Thyroid gland (tissue), 4 donors: ENCODE measurements around the gene LETM1. TPM values are rescaled to one million over a fixed set of nuclear protein-coding genes. Genes with fewer than 3 reads are reported as not detected.

Source experiments
- DNase-seq, 2 donors: peaks; one replicate each; pipeline ENCODE4 v3.0.0-alpha.2; 2019
- H3K27ac ChIP-seq, 3 donors: fragments of 200-600 bp; sonication (generic); 1 replicate in 2 of 3; 2 replicates in 1 of 3; pipeline ENCODE4 v1.5.1; 2016 to 2019; ENCODE audit warnings: mild to moderate bottlenecking in 1 of 3, moderate library complexity in 1 of 3
- H3K27me3 ChIP-seq: fragments of 200-600 bp; sonication (generic); one replicate; pipeline ENCODE4 v1.5.1; 2019
- H3K36me3 ChIP-seq, 2 donors: fragments of 200-600 bp; sonication (generic); one replicate each; pipeline ENCODE4 v1.5.1; 2016 to 2019
- H3K4me1 ChIP-seq, 2 donors: fragments of 200-600 bp; sonication (generic); one replicate each; pipeline ENCODE4 v1.5.1; 2017 to 2019
- H3K4me3 ChIP-seq, 3 donors: fragments of 200-600 bp; sonication (generic); replicated peaks in 1 of 3; 1 replicate in 2 of 3; 2 replicates in 1 of 3; pipeline ENCODE4 v1.5.1; 2016; ENCODE audit warnings: mild to moderate bottlenecking in 1 of 3
- H3K9me3 ChIP-seq: fragments of 200-600 bp; sonication (generic); one replicate; pipeline ENCODE4 v1.5.1; 2017
- POLR2A ChIP-seq, 2 donors: fragments of 450-650 bp; IDR thresholded peaks; one replicate each; pipeline ENCODE4 v1.6.1; 2017; ENCODE audit warnings: antibody characterized with exemption in 2 of 2, mild to moderate bottlenecking in 2 of 2, moderate library complexity in 1 of 2
- WGBS, 2 donors: methylation state at CpG; one replicate each; pipeline ENCODE4 v1.1.5; 2017; 5-methylcytosine and 5-hydroxymethylcytosine counted together
- intact Hi-C: fragments of 100-400 bp; cut with DNase I; formaldehyde crosslinking; loops from one replicate; pipeline ENCODE4 v1.15.1; 2023
- total RNA-seq, 4 donors: library from RNA; depleted of rRNA; stranded (reverse); fragments of >200 nt; gene quantifications; one replicate each; pipeline ENCODE4 v1.2.3, GENCODE V29; 2016
- TF ChIP-seq, protein P1 (sequence below), 6 experiments: fragments of 200-600 bp in 3 of 6; fragments of 450-650 bp in 3 of 6; sonication (generic) in 3 of 6; IDR thresholded peaks; one replicate each; pipeline ENCODE4 v1.5.1; 2016 to 2019; ENCODE audit warnings: antibody characterized with exemption in 6 of 6, mild to moderate bottlenecking in 2 of 6, inconsistent platforms in 1 of 6, moderate library complexity in 1 of 6

LETM1 gene
- total RNA-seq, 4 donors from 2014 or later, result 30.1 to 58.4 (median 49.0) TPM

DNA sequence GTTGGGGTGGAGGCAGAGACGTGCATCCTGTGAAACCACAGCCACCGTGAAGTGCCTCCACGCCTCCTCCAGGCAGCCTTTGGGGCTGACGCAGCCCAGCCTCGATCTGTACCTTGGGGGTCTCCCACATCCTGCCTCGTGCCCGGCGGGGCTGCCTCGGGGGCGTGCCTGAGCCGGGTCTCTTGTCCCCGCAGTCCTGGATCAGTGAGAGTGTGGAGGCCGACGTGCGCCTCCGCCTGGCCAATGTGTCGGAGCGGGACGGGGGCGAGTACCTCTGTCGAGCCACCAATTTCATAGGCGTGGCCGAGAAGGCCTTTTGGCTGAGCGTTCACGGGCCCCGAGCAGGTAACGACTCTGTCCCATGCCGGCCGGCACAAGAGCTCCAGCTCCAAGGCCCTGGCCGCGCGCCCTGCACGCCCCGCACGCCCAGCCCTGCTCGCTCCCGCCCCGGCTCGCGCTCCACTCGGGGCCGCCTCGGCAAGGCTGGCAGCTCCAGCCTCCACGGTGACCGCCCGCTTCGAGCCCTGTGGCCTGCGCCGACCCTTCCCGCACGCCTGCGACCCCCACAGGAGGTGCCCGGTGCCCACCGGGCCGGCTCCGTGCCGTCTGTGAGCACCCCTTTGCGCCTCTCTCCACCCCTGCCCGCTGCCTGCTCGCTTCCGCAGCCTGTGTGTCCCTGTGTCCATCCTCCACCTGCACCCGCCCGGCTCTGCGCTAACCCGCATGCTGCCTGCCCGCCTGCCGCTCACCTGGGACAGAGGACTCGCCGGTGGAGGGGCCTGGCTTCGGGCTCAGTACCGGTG lies 53.0 kb downstream of the LETM1 start:
- WGBS, 2 donors, result 92 to 93% methylated on average over 64 of the region's 71 CpGs
- intact Hi-C loops, result no loop called here
- Histone ChIP-seq H3K4me1 (no peaks in the 10 kb centered on the region), H3K4me3 (no peak overlapping the region), H3K27me3 (no peaks in the 10 kb centered on the region), H3K9me3 (no peaks in the 10 kb centered on the region), H3K36me3 (no peaks in the 10 kb centered on the region), H3K27ac (no peak overlapping the region)
- TF ChIP-seq, protein P1, sequence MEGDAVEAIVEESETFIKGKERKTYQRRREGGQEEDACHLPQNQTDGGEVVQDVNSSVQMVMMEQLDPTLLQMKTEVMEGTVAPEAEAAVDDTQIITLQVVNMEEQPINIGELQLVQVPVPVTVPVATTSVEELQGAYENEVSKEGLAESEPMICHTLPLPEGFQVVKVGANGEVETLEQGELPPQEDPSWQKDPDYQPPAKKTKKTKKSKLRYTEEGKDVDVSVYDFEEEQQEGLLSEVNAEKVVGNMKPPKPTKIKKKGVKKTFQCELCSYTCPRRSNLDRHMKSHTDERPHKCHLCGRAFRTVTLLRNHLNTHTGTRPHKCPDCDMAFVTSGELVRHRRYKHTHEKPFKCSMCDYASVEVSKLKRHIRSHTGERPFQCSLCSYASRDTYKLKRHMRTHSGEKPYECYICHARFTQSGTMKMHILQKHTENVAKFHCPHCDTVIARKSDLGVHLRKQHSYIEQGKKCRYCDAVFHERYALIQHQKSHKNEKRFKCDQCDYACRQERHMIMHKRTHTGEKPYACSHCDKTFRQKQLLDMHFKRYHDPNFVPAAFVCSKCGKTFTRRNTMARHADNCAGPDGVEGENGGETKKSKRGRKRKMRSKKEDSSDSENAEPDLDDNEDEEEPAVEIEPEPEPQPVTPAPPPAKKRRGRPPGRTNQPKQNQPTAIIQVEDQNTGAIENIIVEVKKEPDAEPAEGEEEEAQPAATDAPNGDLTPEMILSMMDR (IDR thresholded peaks at IDR 0.05), result no peak
- no peak for TF ChIP-seq POLR2A (IDR thresholded peaks at IDR 0.05)
- no peak for DNase-seq

DNA sequence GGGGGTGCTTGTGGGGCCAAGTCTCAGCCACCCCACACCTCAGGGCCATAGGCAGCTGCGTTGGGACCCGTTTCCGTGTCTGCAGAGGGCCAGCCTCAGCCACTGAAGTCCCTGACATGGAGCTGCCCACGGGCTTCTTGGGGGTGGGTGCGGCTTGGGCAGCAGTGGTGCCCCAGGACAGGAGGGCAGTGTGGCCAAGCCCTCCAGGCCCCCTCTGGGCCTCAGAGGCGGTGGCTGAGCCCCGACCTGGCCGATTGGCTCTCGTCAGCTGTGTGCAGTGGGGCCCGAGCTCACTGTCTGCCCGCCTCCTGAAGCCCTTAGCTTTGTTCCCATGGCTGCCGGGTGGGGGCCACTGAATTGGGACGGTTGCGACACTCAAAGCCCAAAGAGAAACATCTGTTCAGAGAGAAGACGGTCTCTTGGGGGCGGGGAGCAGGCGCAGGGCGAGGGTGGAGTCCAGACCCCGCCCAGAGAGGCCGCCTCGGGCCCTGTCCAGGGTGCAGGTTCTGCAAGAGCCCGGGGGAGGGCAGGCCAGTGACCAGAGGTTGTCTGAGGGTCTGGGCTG lies 53.7 kb downstream of the LETM1 start:
- intact Hi-C loops, result no loop called here
- Histone ChIP-seq H3K27me3 (no peaks in the 10 kb centered on the region), H3K4me3 (no peak overlapping the region), H3K36me3 (no peaks in the 10 kb centered on the region), H3K27ac (no peak overlapping the region), H3K4me1 (peaks cover 0 to 3% of the 10 kb centered on the region in 2 donors), H3K9me3 (no peaks in the 10 kb centered on the region)
- 80 to 87% methylated on average over 12 of the region's 22 CpGs for WGBS, 2 donors
- no peak for DNase-seq
- TF ChIP-seq POLR2A (IDR thresholded peaks at IDR 0.05), result no peak
- TF ChIP-seq, protein P1 (IDR thresholded peaks at IDR 0.05), result no peak

DNA sequence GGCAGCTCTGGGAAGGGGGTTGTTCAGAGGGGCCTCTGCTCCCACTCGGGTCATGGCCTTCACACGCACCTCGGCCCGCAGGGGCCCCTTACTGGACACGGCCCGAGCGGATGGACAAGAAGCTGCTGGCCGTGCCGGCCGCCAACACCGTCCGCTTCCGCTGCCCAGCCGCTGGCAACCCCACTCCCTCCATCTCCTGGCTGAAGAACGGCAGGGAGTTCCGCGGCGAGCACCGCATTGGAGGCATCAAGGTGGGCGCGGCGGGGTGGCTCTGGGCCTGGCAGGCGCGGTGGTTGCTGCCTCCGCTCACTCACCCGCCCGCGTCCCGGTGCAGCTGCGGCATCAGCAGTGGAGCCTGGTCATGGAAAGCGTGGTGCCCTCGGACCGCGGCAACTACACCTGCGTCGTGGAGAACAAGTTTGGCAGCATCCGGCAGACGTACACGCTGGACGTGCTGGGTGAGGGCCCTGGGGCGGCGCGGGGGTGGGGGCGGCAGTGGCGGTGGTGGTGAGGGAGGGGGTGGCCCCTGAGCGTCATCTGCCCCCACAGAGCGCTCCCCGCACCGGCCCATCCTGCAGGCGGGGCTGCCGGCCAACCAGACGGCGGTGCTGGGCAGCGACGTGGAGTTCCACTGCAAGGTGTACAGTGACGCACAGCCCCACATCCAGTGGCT lies 54.5 kb downstream of the LETM1 start:
- Histone ChIP-seq H3K27ac (no peak overlapping the region), H3K36me3 (no peaks in the 10 kb centered on the region), H3K4me1 (peaks cover 0 to 4% of the 10 kb centered on the region in 2 donors), H3K27me3 (no peaks in the 10 kb centered on the region), H3K4me3 (no peak overlapping the region), H3K9me3 (no peaks in the 10 kb centered on the region)
- no peak for DNase-seq
- TF ChIP-seq POLR2A (IDR thresholded peaks at IDR 0.05), result no peak
- TF ChIP-seq, protein P1 (IDR thresholded peaks at IDR 0.05), result no peak
- intact Hi-C loops, result no loop called here
- 96 to 97% methylated on average over 42 to 50 of the region's 56 CpGs for WGBS, 2 donors

DNA sequence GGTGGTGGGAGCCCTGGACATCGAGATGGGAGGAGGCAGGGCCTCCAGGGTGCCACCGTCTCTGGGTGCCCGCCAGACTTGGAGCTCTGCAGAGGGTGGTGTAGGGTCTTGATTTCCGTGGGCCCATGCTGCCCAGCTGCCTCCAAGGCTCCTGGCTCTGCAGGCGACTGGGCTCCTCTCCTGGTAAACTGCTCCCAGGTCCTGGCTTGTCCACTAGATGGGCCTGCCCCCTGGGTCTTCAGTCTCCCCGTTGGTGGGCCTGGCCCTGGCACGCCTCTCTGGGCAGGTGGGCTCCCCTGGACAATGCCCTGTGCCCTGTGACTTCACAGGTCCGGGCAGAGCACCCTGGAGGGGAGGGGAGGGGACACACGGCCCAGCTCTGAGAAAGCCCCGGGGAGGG lies 55.2 kb downstream of the LETM1 start:
- no peak overlapping the region for H3K27ac ChIP-seq

More for the DNA sequence above, 55.2 kb downstream of the LETM1 start:
- 64 to 83% methylated on average over 2 to 10 of the region's 10 CpGs for WGBS, 2 donors
- DNase-seq, result no peak
- no peak overlapping the region for H3K4me3 ChIP-seq
- intact Hi-C loops, result no loop called here
- H3K36me3 ChIP-seq, result no peaks in the 10 kb centered on the region
- no peaks in the 10 kb centered on the region for H3K9me3 ChIP-seq
- TF ChIP-seq POLR2A (IDR thresholded peaks at IDR 0.05), result no peak
- TF ChIP-seq, protein P1 (IDR thresholded peaks at IDR 0.05), result no peak
- H3K4me1 ChIP-seq, result peaks cover 0 to 4% of the 10 kb centered on the region in 2 donors
- no peaks in the 10 kb centered on the region for H3K27me3 ChIP-seq
